LNCAP (cell line): ENCODE results near the gene MAML2.

Experiments
- CTCF ChIP-seq: fragments of 450-650 bp; IDR thresholded peaks from 2 replicates; pipeline ENCODE4 v1.5.1; 2017; ENCODE audit warnings: mild to moderate bottlenecking

MAML2 gene

DNA sequence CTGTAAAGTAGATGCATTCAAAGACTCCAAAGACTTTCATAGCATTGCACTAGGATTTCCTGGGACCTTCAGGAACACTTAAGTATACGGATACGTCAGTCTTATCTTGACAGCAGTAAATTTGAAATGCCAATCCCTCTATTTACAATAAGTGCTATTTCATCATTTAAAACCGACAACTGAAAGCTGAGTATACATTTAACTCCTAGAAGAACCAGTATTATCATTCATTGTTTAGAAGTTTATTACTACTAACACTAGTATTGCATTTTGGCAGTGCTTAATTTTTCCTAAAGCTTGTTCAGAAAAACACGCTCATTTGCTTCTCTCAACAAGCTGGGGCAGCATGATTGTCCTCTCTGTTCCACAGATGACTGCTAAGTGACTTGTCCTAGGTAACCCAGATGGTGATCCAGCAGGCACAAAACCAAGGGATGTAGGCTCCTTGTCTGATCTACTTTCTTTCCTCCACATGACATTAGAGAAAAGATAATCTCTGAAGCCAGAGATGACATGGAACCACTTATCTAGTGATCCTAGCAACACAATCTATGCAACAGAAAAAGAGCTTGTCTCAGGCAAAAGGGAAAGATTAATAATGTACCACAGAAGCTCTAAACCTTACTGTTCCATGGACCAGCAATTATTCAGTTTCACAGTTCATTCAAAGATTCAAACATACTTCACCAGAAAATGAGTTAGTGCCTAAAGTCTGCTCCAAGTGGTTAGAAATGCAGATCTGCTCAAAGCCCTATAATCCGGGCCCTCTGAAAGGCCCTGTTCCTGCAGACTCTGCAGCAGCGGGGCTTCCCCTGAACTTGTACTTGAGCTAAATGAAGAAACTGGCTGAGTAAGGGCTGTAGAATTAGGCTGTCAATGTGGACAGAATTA is 5.2 kb downstream of the MAML2 start:
- TF ChIP-seq CTCF, result no peak

DNA sequence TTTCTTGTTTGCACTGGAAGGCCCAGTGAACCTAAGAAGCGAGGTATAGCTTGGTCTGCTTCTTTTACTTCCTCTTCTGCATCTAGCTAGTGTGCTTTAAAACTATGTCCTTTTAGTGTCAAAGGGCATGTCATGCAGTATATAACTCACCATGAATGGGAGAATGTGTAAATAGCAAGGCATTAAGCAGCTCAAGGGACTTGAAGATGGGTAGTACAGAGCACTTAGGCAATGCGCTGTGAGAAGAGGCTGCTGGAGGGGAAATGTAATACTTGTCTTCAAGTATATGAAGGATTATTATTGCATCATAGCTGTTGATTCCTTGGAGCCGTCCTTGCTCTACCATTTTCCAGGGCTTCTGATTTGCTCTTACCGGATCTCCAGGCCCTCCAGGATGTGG is 7.6 kb downstream of the MAML2 start:
- TF ChIP-seq CTCF, result no peak

- no peak for TF ChIP-seq CTCF
Observed at GRCh38 chr11:96334219-96334618, 8.8 kb downstream of the MAML2 start.

GRCh38 chr11:96333191-96333719 is 9.7 kb downstream of the MAML2 start:
- no peak for TF ChIP-seq CTCF

DNA sequence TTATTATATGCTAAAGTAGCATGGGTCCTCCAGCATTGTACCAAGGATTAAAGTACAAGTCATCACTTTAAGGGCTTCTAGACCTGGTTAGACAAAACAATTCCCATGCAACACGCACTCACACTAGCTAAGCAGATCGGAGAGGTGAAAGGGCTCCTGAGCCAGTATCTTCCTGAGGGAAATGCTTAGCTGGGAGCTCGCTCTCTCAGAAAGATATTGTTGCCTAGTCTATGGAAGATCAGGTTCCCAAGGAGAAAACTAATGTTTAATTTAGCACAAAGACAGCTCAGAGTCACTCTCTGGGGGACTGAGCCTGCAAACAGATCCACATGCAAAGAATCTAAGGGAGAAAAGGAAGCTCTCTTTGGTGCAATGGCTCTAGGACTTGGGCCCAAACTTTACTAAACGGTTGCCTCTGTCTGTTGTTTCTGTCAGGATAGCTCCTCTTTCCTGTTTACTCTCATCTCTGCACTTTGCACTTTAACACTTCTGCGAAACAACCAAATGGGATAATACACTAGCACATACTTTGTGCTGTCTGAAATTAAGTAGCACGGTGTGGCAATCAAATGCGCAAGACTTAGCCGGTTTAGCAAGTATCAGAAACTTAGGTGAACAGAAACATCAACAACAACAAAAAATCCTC is 10.7 kb downstream of the MAML2 start:
- TF ChIP-seq CTCF, result no peak

DNA sequence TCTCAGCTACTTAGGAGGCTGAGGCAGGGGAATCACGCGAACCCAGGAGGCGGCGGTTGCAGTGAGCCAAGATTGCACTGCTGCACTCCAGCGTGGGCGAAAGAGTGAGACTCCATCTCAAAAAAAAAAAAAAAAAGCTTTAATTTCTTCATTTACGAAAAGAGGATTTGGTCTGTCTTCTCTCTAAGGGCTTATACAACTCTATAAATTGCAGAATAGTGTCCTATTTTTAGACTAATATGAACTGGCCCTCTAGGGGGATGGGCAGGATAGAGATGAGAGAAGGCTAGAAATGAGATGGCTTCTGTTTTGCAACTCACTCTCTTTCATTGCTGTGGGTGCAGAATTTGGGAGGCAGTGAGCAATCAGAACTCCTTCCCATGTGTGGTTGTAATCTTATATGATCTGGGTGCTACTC is 11.3 kb downstream of the MAML2 start:
- no peak for TF ChIP-seq CTCF

- no peak for TF ChIP-seq CTCF
Observed at GRCh38 chr11:96330511-96330859, 12.5 kb downstream of the MAML2 start.
